ENCODE measurements around the gene FOSB. TPM values are rescaled to one million over a fixed set of nuclear protein-coding genes. Genes with fewer than 3 reads are reported as not detected.
A peak's percentile ranks its signal among the peaks of the same experiment; 100 is the strongest.

FOSB gene
- total and polyA plus RNA-seq, 9 of the 15 experiments (the other 6 are each of a cell fraction or from before 2014, with no cell fraction given): 0.11 to 2.7 (median 0.73) TPM

GRCh38 chr19:45468159-45468651 is 409 bp downstream of the FOSB start (continued):
- TF ChIP-seq CHD2 (IDR thresholded peaks at IDR 0.05; ENCODE audit: low read depth, low read length) (no peak), NR2C2 (CRISPR knock-in tag; IDR thresholded peaks at IDR 0.05) (no peak), NR2C2 (tag; IDR thresholded peaks at IDR 0.05) (peak; percentile 3; the same call in 1 of the 2 replicates), CREB5 (CRISPR knock-in tag; IDR thresholded peaks at IDR 0.05) (no peak)

- H3K4me3 ChIP-seq: peak overlapping the region; percentile 88
- ATAC-seq (peak; percentile 33), DNase-seq (ENCODE audit: extremely low read depth in 1 of 4, low spot score in 3 of 4) (peak in 2 of 4 experiments; percentile 23 to 53), FAIRE-seq (no peak)
- H3K9me3 ChIP-seq (replicated peaks; ENCODE audit: control insufficient read depth, insufficient read depth, low read depth, low read length): no peaks in the 10 kb centered on the region
- ChIA-PET CTCF (ENCODE audit: low intra/inter-chr PET ratio) (interaction anchor here (0.9 to 2.8 kb wide), 2 partner anchors 10 to 30 kb away, joined by 4 to 11 read pairs; no protein-coding TSS in a partner anchor), POLR2A (interaction anchor here (0.5 to 4.1 kb wide), 17 partner anchors 9 to 768 kb away, joined by 3 to 51 read pairs (median 4); no protein-coding TSS in a partner anchor)
- intact Hi-C loops (cut with micrococcal nuclease): no loop called here
- TF ChIP-seq DPF2 (IDR thresholded peaks at IDR 0.05) (no peak), NR0B1 (IDR thresholded peaks at IDR 0.05; ENCODE audit: partially characterized antibody) (no peak), EP400 (IDR thresholded peaks at IDR 0.05) (peak; percentile 49; the same call in 1 of the 2 replicates), ETV5 (CRISPR knock-in tag; IDR thresholded peaks at IDR 0.05; ENCODE audit: low read depth) (0 out of 2 replicates have a peak, but pooled peaks have one; percentile 6), PHF8 (IDR thresholded peaks at IDR 0.05; ENCODE audit: borderline replicate concordance, low read length) (peak; percentile 60; the same call in 1 of the 2 replicates), CBX3 (IDR thresholded peaks at IDR 0.05; ENCODE audit: borderline replicate concordance in 1 of 2, low read length in 2 of 2) (no peak), PCBP1 (IDR thresholded peaks at IDR 0.05; ENCODE audit: low read depth, low read length, poor library complexity, severe bottlenecking) (peak; percentile 31), CHD4 (IDR thresholded peaks at IDR 0.05; ENCODE audit: insufficient read depth, insufficient replicate concordance, low read depth, low read length, poor library complexity, severe bottlenecking) (peak; percentile 44), ELF1 (tag; IDR thresholded peaks at IDR 0.05) (0 out of 2 replicates have a peak, but pooled peaks have one; percentile 3), MYC (IDR thresholded peaks at IDR 0.05; ENCODE audit: low read depth, low read length) (no peak), MYC (CRISPR knock-in tag; IDR thresholded peaks at IDR 0.05; ENCODE audit: borderline replicate concordance, low read depth) (no peak)
- H3K4me2 ChIP-seq (ENCODE audit: insufficient read depth, low read length): peak overlapping the region; percentile 99
- peak overlapping the region; percentile 98 for H2AFZ ChIP-seq (ENCODE audit: low read depth, low read length)
- no peaks in the 10 kb centered on the region for H3K79me2 ChIP-seq (ENCODE audit: control insufficient read depth, insufficient read depth, low read length)
- BruUV-seq (replicated peaks): TSS peak; percentile 74
- H3K27ac ChIP-seq (ENCODE audit: extremely low read depth, low read depth, low read length): peak overlapping the region; percentile 88
- H4K20me1 ChIP-seq (replicated peaks; ENCODE audit: control insufficient read depth, insufficient read depth, low read length): no peaks in the 10 kb centered on the region
- H3K27me3 ChIP-seq (ENCODE audit: control insufficient read depth in 2 of 2, insufficient read depth in 2 of 2, low read length in 2 of 2): no peaks in the 10 kb centered on the region
- peak overlapping the region; percentile 87 to 97 for H3K9ac ChIP-seq (ENCODE audit: insufficient read depth in 1 of 2, low read depth in 2 of 2, low read length in 2 of 2)
- 0% methylated on average over 11 of the region's 19 CpGs for WGBS (ENCODE audit: insufficient coverage, low coverage, missing lambda C conversion rate)
- in situ Hi-C loops (cut with MboI): no loop called here
- no peaks in the 10 kb centered on the region for H3K9me1 ChIP-seq (ENCODE audit: control insufficient read depth, insufficient read depth, low read length)
- peaks cover 21 to 53% of the 10 kb centered on the region in 2 experiments; a peak in 4 of 5 replicates for H3K4me1 ChIP-seq (replicated peaks in 1 of 2; ENCODE audit: control insufficient read depth in 2 of 2, insufficient read depth in 2 of 2, low read length in 2 of 2)
- H3K36me3 ChIP-seq (ENCODE audit: control insufficient read depth, insufficient read depth, low read length): no peaks in the 10 kb centered on the region
These were observed 971 bp downstream of the FOSB start for GRCh38 chr19:45468803-45469131.
